Stimulated activated CD4-positive, alpha-beta T cell treated with anti-CD3 and anti-CD28 coated beads, Interleukin-1b, Interleukin-23, amount 100 ng/mL, for 4 hours (primary cell): ENCODE measurements around the gene LIMK1.
"Not testable (repeated sequence)": the region's sequence is repeated elsewhere in the genome, so short reads cannot be mapped to it uniquely, and the experiment has no call there.

ENCODE experiments used
- DNase-seq, 2 donors: peaks; one replicate each; pipeline ENCODE4 v3.0.0-alpha.2; 2020; ENCODE audit warnings: low read depth in 2 of 2

Gene LIMK1

DNA sequence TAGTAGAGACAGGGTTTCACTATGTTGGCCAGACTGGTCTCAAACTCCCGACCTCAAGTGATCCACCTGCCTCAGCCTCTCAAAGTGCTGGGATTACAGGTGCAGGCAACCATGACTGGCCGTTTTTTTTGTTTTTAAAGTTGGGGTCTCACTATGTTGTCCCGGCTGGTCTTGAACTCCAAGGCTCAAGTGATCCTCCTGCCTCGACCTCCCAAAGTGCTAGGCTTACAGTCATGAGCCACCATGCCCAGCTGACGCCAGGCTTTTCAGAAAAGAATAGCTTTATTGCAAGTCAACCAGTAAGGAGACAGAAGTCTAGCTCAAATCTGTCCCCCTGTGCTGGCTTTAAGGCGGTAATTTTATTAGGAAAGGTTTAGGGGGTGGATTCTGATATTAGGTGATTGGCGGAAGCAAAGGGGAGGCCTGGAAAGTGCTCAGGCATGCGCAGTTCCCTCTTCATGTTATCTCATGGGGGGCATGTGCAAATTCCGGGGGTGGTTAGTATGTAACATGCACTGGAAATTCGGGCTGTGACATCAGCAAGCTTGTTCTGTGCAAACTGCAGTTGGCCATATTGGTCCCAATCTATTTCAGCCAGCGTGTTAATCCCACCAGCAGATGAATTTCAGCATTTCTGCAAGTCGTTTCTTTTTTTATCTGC, 42.7 kb downstream of the LIMK1 start:
- no peak for DNase-seq

GRCh38 chr7:74129887-74130286, 46.3 kb downstream of the LIMK1 start:
- no peak for DNase-seq

DNA sequence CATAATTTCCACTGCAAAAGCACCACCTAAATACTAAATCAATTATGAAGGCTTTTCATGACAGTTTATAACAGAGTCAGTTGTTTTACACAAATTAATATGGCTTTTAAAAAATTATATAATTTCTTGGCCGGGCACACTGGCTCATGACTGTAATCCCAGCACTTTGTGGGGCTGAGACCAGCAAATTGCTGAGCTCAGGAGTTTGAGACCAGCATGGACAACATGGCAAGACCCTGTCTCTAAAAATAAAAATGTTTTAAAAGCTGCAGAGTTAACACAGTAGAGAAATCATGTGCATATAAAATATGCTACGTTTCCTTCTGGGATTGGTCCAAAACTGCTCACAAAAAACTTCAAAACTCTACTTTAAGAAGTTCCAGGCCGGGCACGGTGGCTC, 46.9 kb downstream of the LIMK1 start:
- DNase-seq = no peak

GRCh38 chr7:74134117-74134620, 50.6 kb downstream of the LIMK1 start:
- DNase-seq = peak in 1 of 2 donors; percentile 19

DNA sequence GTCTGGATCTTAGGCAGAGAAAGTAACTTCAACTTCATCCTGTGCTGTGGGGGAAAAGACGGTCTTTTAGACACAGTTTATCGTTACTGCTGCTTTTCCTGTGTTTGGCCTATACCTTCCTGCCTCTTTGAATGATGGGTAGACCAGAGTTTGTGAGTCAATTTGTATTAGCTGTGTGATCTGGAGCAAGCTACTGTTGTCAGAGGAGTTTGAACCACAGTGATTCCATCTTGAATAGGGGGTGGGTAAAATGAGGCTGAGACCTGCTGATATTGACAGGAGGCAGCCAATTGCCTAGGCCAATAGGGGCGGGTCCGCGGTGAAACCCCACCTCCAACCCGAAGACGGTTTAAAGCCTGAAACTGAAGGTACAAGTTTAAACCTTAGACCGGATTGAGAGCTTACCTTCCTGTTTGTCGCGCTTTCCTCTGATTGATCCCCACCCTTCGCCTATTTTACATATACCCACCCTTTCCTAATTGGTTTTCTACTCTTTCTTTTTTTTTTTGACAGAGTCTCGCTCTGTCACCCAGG, 54.8 kb downstream of the LIMK1 start:
- no peak for DNase-seq

DNA sequence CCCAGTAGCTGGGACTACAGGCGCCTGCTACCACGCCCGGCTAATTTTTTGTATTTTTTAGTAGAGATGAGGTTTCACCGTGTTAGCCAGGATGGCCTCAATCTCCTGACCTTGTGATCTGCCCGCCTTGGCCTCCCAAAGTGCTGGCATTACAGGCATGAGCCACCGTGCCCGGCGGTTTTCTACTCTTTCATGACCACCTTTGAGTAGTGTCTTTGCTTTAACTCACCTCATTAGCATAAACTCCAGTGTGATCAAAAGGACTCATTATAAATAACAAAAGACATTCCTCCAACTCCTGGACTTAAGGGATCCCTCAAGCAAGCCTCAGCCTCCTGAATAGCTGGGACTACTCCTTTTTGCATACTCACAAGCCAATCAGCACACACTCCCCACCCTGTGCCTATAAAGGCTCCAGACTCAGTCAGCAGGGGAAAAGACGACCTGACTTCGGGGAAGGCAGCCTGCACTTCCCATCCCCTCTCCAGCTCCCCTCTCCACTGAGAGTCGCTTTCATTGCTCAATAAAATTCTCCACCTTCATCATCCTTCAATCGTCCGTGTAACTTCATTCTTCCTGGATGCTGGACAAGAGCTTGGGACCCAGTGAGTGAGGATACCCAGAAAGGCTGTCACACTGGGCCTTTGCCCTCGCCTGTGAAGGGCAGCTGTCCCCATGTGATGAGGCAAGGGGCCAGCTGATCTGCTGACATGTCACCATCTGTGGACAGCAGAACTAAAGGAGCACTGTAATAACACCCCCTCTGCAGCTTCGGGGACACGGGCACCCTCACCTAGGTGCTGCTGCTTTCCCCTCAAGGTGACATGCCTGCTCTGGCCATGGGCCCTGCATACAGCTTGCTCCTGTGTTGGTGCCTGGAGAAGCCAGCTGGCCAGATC, 55.6 kb downstream of the LIMK1 start:
- no peak for DNase-seq

- DNase-seq = no peak
Observed at GRCh38 chr7:74141705-74142104, 58.1 kb downstream of the LIMK1 start.

GRCh38 chr7:74143383-74143782, 59.8 kb downstream of the LIMK1 start:
- no peak for DNase-seq

DNA sequence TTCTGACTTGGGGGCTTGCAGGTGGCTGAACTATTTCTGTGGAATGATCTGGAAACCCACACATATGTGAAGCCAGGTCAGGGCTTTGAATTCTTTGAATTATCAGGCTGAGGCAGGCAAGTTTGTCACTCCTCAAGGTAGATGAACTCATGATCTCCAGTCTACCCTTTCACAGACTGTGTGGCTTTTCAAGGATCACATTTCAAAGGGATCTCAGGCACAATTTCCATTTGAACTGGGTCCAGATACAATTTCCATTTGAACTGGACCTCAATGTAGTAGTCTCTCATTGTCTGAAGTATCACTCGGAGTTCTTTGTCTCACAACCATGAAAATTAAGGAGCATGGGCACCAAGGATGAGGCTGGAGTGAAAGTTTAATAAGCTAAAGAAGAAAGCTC, 64.9 kb downstream of the LIMK1 start:
- no peak for DNase-seq

DNA sequence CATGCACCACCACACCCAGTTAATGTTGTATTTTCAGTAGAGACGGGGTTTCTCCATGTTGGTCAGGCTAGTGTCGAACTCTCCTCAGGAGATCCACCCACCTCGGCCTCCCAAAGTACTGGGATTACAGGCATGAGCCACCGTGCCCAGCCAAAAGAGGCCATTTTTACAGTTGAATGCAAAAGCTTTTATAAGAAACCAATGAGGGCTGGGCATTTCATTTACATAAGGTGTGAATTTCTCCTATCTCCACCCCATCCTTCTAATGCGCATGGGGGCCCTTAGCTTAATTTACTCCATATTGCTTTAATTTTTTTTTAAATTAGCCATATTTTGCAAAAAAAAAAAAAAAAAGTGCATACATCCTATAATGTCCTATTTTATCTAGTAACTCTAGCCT, 65.5 kb downstream of the LIMK1 start:
- DNase-seq = no peak

- no peak for DNase-seq
Observed at GRCh38 chr7:74149603-74150002, 66.0 kb downstream of the LIMK1 start.

DNA sequence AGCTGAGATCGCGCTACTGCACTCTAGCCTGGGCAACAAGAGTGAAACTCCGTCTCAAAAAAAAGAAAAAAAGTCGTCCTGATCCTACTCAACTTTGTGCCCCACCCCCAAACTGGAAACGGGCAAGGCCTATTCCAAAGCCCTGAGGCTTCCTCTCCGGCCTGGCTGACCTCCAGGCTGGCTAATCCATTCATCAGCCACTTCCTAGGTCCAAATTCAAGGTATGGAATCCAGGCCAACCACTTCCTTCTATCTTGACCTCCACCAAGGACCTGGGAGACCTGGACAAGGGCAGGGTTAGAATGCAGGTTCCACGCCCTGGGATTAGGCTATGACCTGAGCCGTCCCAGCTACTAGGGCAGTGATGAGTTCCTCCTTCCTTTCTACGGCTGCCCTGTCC, 70.1 kb downstream of the LIMK1 start:
- DNase-seq = no peak

- DNase-seq = no peak
Observed at GRCh38 chr7:74155810-74156395, 72.3 kb downstream of the LIMK1 start.

DNA sequence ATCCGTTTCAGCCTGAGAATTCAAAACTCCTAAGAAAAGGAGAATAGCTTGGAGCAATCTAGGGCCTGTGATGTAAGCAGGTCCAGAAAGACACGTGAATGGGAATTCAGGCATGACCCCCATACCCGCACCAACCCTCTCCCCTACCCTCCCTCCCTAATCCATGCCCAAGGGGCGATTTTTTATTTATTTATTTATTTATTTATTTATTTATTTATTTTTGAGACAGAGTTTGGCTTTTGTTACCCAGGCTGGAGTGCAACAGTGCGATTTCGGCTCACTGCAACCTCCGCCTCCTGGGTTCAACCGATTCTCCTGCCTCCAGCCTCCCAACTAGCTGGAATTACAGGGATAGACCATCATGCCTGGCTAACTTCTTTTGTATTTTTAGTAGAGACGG, 74.0 kb downstream of the LIMK1 start:
- no peak for DNase-seq

- DNase-seq = no peak
Observed at GRCh38 chr7:74164985-74165456, 81.4 kb downstream of the LIMK1 start.

DNA sequence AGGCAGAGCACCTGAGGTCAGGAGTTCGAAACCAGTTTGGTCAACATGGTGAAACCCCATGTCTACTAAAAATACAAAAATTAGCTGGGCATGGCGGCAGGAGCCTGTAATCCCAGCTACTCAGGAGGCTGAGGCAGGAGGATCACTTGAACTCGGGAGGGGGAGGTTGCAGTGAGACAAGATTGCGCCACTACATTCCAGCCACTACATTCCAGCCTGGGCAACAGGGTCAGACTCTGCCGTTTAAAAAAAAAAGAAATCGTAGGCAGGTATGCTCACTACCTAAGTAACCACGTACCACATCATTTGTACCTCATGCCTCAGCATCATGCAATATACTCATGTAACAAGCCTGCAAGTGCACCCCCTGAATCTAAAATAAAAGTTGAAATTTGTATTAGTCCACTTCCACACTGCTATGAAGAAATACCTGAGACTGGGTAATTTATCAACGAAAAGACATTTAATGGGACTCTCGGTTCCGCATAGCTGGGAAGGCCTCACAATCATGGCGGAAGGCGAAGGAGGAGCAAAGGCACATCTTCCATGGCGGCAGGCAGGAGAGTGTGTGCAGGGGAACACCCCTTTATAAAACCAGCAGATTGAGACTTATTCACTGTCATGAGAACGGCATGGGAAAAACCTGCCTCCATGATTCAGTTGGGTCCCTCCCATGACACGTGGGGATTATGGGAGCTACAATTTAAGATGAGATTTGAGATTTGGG, 82.4 kb downstream of the LIMK1 start:
- DNase-seq = no peak

DNA sequence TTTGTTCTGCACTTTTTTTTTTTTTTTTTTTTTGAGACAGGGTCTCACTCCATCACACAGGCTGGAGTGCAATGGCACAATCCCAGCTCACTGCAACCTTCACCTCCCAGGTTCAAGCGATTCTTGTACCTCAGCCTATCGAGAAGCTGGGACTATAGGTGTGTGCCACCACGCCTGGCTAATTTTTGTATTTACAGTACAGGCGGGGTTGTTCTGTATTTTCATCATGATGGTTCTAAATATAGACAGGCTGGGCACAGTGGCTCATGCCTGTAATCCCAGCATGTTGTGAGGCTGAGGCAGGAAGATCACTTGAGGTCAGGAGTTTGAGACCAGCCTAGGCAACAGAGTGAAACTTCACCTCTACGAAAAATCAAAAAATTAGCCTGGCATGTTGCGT, 83.7 kb downstream of the LIMK1 start:
- DNase-seq = not testable (repeated sequence)
